ENCODE measurements around the gene LRRK1.

The LRRK1 gene

GRCh38 chr15:101062471-101063171, 143.5 kb downstream of the LRRK1 start:
- no peak for TF ChIP-seq EZH2 (IDR thresholded peaks at IDR 0.05; ENCODE audit: borderline replicate concordance, low read depth, low read length, severe bottlenecking)
- TF ChIP-seq CTCF (IDR thresholded peaks at IDR 0.05; ENCODE audit: borderline replicate concordance, extremely low read depth, low read length, poor library complexity, severe bottlenecking), result no peak
- Histone ChIP-seq H3K4me3 (ENCODE audit: low read depth in 1 of 2, low read length in 2 of 2) (no peak overlapping the region), H3K36me3 (ENCODE audit: insufficient read depth, low read length) (no peaks in the 10 kb centered on the region), H3K9ac (ENCODE audit: low read depth, low read length) (no peak overlapping the region), H3K27ac (ENCODE audit: low read length) (no peak overlapping the region), H3K4me2 (ENCODE audit: insufficient read depth, low read length) (no peak overlapping the region), H4K20me1 (ENCODE audit: insufficient read depth, low read length) (no peaks in the 10 kb centered on the region), H3K4me1 (ENCODE audit: insufficient read depth, low read length) (0 out of 2 replicates have a peak, but pooled peaks cover 5% of the 10 kb centered on the region), H3K27me3 (ENCODE audit: insufficient read depth, low read length, poor library complexity) (no peaks in the 10 kb centered on the region), H2AFZ (ENCODE audit: low read depth, low read length) (no peak overlapping the region), H3K9me3 (ENCODE audit: insufficient read depth, low read length, severe bottlenecking) (no peaks in the 10 kb centered on the region), H3K79me2 (ENCODE audit: insufficient read depth, low read length) (no peaks in the 10 kb centered on the region)
- ATAC-seq (ENCODE audit: insufficient read depth, low read depth) (no peak), DNase-seq (no peak)

- H3K9me3 ChIP-seq (ENCODE audit: insufficient read depth, low read length, severe bottlenecking), result no peaks in the 10 kb centered on the region
- TF ChIP-seq CTCF (IDR thresholded peaks at IDR 0.05; ENCODE audit: borderline replicate concordance, extremely low read depth, low read length, poor library complexity, severe bottlenecking) (no peak), EZH2 (IDR thresholded peaks at IDR 0.05; ENCODE audit: borderline replicate concordance, low read depth, low read length, severe bottlenecking) (no peak)
- no peaks in the 10 kb centered on the region for H3K79me2 ChIP-seq (ENCODE audit: insufficient read depth, low read length)
- no peaks in the 10 kb centered on the region for H3K36me3 ChIP-seq (ENCODE audit: insufficient read depth, low read length)
- no peak overlapping the region for H3K4me2 ChIP-seq (ENCODE audit: insufficient read depth, low read length)
- no peak overlapping the region for H3K4me3 ChIP-seq (ENCODE audit: low read depth in 1 of 2, low read length in 2 of 2)
- no peak overlapping the region for H3K27ac ChIP-seq (ENCODE audit: low read length)
- no peaks in the 10 kb centered on the region for H3K27me3 ChIP-seq (ENCODE audit: insufficient read depth, low read length, poor library complexity)
- no peak overlapping the region for H2AFZ ChIP-seq (ENCODE audit: low read depth, low read length)
- no peak overlapping the region for H3K9ac ChIP-seq (ENCODE audit: low read depth, low read length)
- H3K4me1 ChIP-seq (ENCODE audit: insufficient read depth, low read length), result 0 out of 2 replicates have a peak, but pooled peaks cover 5% of the 10 kb centered on the region
- H4K20me1 ChIP-seq (ENCODE audit: insufficient read depth, low read length), result no peaks in the 10 kb centered on the region
- no peak for DNase-seq
- ATAC-seq (ENCODE audit: insufficient read depth, low read depth), result no peak
Measured at GRCh38 chr15:101063212-101063611, 144.1 kb downstream of the LRRK1 start.

GRCh38 chr15:101063891-101064794, 145.0 kb downstream of the LRRK1 start:
- ATAC-seq (ENCODE audit: insufficient read depth, low read depth) (no peak), DNase-seq (no peak)
- no peak overlapping the region for H3K4me2 ChIP-seq (ENCODE audit: insufficient read depth, low read length)
- H2AFZ ChIP-seq (ENCODE audit: low read depth, low read length), result no peak overlapping the region
- H3K79me2 ChIP-seq (ENCODE audit: insufficient read depth, low read length), result no peaks in the 10 kb centered on the region
- no peaks in the 10 kb centered on the region for H3K27me3 ChIP-seq (ENCODE audit: insufficient read depth, low read length, poor library complexity)
- H3K4me1 ChIP-seq (ENCODE audit: insufficient read depth, low read length), result 0 out of 2 replicates have a peak, but pooled peaks cover 5% of the 10 kb centered on the region
- H3K9ac ChIP-seq (ENCODE audit: low read depth, low read length), result no peak overlapping the region
- H3K4me3 ChIP-seq (ENCODE audit: low read depth in 1 of 2, low read length in 2 of 2), result no peak overlapping the region
- H3K36me3 ChIP-seq (ENCODE audit: insufficient read depth, low read length), result no peaks in the 10 kb centered on the region
- H4K20me1 ChIP-seq (ENCODE audit: insufficient read depth, low read length), result no peaks in the 10 kb centered on the region
- TF ChIP-seq EZH2 (IDR thresholded peaks at IDR 0.05; ENCODE audit: borderline replicate concordance, low read depth, low read length, severe bottlenecking), result no peak
- TF ChIP-seq CTCF (IDR thresholded peaks at IDR 0.05; ENCODE audit: borderline replicate concordance, extremely low read depth, low read length, poor library complexity, severe bottlenecking), result no peak
- no peaks in the 10 kb centered on the region for H3K9me3 ChIP-seq (ENCODE audit: insufficient read depth, low read length, severe bottlenecking)
- H3K27ac ChIP-seq (ENCODE audit: low read length), result no peak overlapping the region
